ENCODE data around the gene WDTC1.
A peak's percentile ranks its signal among the peaks of the same experiment; 100 is the strongest.

Gene WDTC1

DNA sequence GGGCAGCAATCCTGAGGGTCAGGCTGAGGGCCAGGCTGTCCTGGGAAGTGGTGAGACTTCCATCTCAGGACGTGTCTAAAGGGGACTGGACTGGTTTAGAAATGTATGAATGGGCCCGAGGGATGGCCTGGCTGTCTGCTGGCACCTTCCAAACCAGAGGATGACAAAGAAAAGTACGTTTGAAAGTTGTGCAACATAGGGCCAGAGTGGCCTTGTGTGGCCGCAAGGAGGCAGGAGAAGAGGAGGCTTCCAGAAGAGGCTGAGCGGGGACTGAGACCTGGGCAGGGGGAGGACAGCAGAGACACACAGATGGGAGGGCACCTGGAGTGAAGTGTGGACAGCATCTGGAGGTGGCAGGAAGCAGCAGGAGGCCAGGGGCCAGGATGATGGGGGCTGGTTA lies 104.8 kb downstream of the WDTC1 start:
- no peak for DNase-seq (ENCODE audit: low spot score)
- TF ChIP-seq, protein P1, sequence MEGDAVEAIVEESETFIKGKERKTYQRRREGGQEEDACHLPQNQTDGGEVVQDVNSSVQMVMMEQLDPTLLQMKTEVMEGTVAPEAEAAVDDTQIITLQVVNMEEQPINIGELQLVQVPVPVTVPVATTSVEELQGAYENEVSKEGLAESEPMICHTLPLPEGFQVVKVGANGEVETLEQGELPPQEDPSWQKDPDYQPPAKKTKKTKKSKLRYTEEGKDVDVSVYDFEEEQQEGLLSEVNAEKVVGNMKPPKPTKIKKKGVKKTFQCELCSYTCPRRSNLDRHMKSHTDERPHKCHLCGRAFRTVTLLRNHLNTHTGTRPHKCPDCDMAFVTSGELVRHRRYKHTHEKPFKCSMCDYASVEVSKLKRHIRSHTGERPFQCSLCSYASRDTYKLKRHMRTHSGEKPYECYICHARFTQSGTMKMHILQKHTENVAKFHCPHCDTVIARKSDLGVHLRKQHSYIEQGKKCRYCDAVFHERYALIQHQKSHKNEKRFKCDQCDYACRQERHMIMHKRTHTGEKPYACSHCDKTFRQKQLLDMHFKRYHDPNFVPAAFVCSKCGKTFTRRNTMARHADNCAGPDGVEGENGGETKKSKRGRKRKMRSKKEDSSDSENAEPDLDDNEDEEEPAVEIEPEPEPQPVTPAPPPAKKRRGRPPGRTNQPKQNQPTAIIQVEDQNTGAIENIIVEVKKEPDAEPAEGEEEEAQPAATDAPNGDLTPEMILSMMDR (IDR thresholded peaks at IDR 0.05; ENCODE audit: extremely low read depth, missing control alignments): no peak

DNA sequence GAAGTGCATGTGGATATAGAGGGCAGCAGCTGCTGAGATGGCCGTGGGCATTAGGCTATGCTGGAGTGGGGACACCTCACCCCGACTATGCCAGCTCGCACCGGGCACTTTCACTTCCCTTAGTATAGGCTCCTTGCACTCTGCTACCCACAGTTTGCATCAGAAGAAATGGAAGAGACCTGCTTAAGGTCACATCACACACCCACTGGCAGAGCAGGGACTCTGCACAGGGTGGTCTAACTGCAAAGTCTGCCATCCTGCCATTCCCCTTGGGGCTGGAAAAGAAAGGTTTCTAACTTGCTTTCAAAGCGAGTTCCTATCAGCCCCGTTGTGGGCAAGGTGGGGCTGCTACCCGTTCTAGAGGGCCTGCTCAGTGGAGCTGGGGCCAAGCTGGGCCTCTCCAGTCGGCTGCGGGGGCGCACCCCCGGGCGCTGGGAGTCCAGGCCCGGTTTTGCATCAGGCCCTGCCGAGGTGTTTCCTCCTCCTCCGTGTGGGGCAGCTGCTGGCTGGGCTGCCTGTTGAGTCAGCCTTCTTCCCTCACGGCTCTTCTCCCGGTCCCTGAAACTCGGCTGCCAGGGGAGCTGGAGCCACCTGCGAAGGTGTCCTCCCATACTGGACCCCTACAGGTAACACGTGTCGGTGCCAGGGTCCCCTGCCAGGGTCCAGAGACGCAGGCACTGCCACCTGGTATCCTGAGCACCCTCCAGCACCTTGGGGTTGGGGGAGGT lies 107.3 kb downstream of the WDTC1 start, which contains the start of gene SYTL1:
SYTL1 (plus strand) TSS at position 498 of the 728 bp plus-strand sequence. CDS start 3,313 bp downstream, outside the sequence.
- DNase-seq (ENCODE audit: low spot score): peak; percentile 83
- TF ChIP-seq, protein P1 (IDR thresholded peaks at IDR 0.05; ENCODE audit: extremely low read depth, missing control alignments): no peak

DNA sequence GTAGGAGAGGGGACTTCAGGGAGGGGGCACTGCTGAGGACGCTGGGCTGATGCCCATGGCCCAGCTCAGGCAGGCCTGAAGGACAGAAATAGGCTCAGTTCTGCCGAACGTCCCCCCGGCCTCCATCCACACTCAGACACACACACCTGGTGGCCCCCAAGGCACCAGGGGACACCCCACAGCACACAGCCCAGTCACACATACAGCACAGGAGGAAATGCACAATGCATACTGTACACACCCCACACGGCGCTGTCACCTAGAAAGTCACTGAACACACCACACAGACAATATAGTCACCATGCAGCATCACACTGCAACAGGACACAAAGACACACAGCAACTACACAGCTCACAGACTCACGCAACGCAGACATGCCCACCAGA lies 108.0 kb downstream of the WDTC1 start:
- DNase-seq (ENCODE audit: low spot score): no peak
- TF ChIP-seq, protein P1 (IDR thresholded peaks at IDR 0.05; ENCODE audit: extremely low read depth, missing control alignments): no peak

- peak; percentile 65 for DNase-seq (ENCODE audit: low spot score)
- TF ChIP-seq, protein P1 (IDR thresholded peaks at IDR 0.05; ENCODE audit: extremely low read depth, missing control alignments): no peak
These were observed 108.6 kb downstream of the WDTC1 start for GRCh38 chr1:27342778-27343638.

DNA sequence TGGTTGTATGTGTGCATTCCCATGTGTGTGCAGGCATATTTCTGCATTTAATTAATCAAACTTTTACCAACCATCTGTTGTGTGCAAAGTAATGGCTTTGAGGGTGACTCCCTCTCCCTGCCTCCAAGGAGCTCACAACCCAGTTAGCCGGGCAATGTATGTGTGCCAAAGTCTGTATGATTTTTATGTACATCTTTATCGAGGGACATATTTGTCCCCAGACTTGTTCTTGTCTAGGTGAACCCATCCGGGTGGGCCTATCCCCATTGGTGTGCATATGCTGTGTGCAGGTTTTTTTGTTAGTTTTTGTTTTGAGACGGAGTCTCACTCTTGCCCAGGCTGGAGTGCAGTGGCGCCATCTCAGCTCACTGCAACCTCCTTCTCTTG lies 109.2 kb downstream of the WDTC1 start:
- TF ChIP-seq, protein P1 (IDR thresholded peaks at IDR 0.05; ENCODE audit: extremely low read depth, missing control alignments): no peak
- no peak for DNase-seq (ENCODE audit: low spot score)

DNA sequence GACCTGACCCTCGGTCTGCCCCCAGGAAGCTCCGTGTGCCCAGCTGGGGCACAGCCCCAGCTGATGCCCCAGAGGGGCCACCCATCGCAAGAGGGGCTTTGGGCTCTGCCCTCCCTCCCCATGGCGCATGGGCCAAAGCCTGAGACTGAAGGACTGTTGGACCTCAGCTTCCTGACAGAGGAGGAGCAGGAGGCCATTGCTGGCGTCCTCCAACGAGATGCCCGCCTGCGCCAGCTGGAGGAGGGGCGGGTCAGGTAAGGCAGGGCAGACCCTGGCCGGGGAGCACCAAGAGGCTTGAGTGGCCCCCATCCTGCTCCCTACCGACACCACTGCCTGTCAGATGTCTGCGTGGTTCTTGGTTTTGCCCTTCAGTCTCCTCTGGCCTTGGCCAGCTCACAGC lies 110.8 kb downstream of the WDTC1 start:
- no peak for DNase-seq (ENCODE audit: low spot score)
- TF ChIP-seq, protein P1 (IDR thresholded peaks at IDR 0.05; ENCODE audit: extremely low read depth, missing control alignments): no peak

DNA sequence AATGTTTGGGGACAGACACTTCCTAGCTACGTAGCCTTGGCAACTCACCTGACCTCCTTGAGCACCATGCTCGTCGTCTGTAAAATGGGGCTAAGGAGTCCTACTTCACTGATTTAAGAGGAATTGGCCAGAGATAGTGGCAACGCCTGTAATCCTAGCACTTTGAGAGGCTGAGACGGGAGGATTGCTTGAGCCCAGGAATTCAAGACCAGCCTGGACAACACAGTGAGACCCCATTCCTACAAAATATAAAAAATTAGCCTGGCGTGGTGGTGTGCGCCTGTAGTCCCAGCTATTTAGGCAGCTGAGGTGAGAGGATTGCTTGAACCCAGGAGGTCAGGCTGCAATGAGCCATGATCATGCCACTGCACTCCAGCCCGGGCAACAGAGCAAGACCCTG lies 111.9 kb downstream of the WDTC1 start:
- TF ChIP-seq, protein P1 (IDR thresholded peaks at IDR 0.05; ENCODE audit: extremely low read depth, missing control alignments): no peak
- no peak for DNase-seq (ENCODE audit: low spot score)
